ENCODE data around the gene PPP1R9A.

GRCh38 chr7:95139922-95140321 lies 232.5 kb downstream of the PPP1R9A start:
- TF ChIP-seq POLR2A (IDR thresholded peaks at IDR 0.05) = no peak
- TF ChIP-seq CTCF (IDR thresholded peaks at IDR 0.05) = no peak
